Astrocyte of the cerebellum (primary cell): Measurements from ENCODE around the gene ATP2C2.
A peak's percentile ranks its signal among the peaks of the same experiment; 100 is the strongest.

ENCODE experiments used
- DNase-seq: peaks from one replicate; pipeline ENCODE4 v3.0.0-alpha.2; 2011; ENCODE audit warnings: low read depth
- H3K4me3 ChIP-seq: 2 replicates; pipeline ENCODE4 v1.5.1; 2011; ENCODE audit warnings: mild to moderate bottlenecking, low read depth, low read length, moderate library complexity
- in situ Hi-C: cut with HindIII; loops from 2 replicates; pipeline ENCODE4 v1.10.0; 2017; ENCODE audit warnings: low sequenced_read_pairs
- TF ChIP-seq, protein P1 (sequence below): IDR thresholded peaks from 2 replicates; pipeline ENCODE4 v1.5.1; 2012; ENCODE audit warnings: low read length, low read depth, moderate library complexity, mild to moderate bottlenecking; ENCODE audit errors: missing control alignments

The ATP2C2 gene

DNA sequence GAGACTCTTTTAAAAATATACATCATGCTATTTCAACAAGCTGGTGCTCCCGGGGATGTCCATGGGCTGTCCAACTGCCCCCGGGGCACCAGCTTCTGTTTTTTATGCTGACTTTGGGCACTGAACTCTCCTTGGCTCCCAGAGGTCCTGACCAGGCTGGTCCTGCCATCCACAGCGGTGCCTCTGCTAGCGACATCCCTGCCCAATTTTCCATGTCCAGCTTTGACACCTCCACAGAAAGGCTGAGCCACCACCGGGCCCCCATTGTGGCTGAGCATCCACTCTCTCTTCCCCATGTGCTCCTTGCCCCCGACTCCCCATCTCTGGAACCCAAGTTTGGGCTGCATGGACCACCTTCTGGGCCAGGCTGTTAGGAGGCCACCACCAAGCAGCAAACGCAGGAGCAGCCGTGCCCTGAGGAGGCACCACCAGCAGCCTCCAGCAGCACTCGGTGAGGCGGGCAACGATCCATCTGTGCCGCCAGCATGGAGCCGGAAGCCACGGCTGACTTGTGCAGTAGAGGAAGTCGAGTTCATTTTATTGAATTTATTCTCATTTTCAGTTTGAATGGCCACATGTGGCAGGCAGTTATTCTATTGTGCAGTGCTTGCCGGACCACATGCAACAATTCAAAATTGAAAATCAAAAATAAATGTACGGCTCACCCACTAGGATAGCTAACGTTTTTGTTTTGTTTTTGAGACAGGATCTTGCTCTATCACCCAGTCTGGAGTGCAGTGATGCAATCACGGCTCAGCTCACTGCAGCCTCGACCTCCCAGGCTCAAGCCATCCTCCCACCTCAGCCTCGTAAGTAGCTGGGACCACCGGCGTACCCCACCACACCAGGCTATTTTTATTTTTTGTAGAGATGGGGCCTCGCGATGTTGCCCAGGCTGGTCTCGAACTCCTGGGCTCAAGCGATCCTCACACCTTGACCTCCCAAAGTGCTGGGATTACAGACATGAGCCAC, 139.0 kb downstream of the ATP2C2 start:
- DNase-seq: no peak
- in situ Hi-C loops: loop anchor here (25.0 kb wide), 1 partner anchor 230 kb away; no protein-coding TSS in a partner anchor
- no peak overlapping the region for H3K4me3 ChIP-seq
- TF ChIP-seq, protein P1, sequence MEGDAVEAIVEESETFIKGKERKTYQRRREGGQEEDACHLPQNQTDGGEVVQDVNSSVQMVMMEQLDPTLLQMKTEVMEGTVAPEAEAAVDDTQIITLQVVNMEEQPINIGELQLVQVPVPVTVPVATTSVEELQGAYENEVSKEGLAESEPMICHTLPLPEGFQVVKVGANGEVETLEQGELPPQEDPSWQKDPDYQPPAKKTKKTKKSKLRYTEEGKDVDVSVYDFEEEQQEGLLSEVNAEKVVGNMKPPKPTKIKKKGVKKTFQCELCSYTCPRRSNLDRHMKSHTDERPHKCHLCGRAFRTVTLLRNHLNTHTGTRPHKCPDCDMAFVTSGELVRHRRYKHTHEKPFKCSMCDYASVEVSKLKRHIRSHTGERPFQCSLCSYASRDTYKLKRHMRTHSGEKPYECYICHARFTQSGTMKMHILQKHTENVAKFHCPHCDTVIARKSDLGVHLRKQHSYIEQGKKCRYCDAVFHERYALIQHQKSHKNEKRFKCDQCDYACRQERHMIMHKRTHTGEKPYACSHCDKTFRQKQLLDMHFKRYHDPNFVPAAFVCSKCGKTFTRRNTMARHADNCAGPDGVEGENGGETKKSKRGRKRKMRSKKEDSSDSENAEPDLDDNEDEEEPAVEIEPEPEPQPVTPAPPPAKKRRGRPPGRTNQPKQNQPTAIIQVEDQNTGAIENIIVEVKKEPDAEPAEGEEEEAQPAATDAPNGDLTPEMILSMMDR: no peak

DNA sequence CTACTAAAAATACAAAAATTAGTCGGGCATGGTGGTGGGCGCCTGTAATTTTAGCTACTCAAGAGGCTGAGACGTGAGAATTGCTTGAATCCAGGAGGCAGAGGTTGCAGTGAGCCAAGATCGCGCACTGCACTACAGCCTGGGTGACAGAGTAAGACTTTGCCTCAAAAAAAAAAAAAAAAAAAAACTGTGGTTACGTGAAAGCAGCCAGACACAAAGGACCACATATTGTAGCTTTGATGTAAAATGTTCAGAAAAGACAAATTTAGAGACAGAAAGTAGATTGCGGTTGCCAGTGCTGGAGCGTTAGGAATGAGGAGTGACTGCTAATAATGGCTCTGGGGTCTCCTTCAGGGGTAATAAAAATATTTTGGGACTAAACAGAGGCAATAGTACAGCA, 140.2 kb downstream of the ATP2C2 start:
- in situ Hi-C loops: loop anchor here (25.0 kb wide), 1 partner anchor 229 kb away; no protein-coding TSS in a partner anchor
- no peak for DNase-seq
- TF ChIP-seq, protein P1: no peak
- no peak overlapping the region for H3K4me3 ChIP-seq

DNA sequence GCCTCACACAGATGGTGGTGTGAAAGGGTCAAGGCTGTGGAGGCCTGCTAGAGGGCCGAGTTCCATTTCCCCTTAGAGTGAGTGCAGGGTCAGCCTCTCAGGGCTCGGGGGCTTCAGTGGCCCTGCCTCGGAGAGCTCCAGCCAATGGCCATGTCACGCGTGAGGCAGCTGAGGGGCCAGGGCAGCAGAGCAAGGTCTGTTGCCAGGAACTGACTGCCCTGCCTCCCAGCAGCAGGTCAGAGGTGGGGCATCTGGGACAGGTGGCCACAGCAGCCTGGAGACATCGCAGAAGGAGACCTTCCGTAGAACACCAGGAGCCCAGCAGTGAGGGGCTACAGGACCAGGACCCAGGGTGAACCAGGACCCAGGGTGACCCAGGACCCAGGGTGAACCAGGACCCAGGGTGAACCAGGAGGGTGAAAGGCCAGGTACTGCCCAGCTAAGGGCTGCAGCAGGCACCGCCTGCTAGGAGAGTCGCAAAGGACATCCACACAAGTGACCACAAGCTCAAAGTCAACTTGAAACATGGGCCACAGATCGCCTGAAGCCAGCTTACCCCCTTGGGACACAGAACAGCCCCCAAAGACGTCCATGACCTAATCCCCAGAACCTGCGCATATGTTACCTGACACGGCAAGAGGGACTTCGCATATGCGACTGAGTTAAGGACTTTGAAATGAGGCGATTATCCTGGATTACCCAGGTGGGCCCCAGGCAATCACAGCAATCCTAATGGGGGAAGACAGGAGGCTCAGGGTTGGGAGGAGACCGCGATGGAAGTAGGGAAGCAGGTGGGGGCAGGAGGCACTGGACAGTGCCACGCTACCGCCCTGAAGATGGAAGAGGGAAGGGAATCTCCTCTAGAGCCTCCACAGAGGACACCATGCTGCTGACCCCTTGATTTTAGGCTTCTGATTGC, 141.0 kb downstream of the ATP2C2 start:
- in situ Hi-C loops: loop anchor here (25.0 kb wide), 1 partner anchor 228 kb away; no protein-coding TSS in a partner anchor
- no peak for DNase-seq
- TF ChIP-seq, protein P1: no peak
- no peak overlapping the region for H3K4me3 ChIP-seq

DNA sequence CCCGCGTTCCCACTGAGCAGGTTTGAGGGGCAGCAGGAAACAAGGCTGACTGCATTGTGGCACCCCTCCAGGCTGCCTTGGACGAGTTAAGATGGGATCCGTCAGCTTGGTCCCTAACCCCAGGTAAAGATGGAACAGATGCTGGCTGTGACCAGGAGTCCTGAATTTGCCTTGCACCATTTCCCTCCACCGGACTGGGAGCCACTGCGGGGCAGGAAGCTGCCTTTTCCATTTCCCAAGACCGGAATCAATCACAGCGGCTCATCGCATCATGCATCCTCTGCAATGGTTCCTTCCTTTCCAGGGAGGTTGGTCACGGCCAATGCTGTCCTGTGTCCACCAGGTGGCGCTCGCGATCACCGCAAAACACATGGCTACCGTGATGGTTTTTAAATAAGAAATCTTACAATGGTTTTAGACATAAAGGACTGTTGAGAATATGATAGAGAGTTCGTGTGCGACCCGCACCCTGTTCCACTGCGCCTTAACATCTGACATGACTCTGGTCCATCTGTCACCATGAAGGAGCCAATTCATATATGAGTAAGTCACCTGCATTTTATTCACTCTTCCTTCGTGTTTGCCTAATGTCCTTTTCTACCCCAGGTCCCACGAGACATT, 143.0 kb downstream of the ATP2C2 start:
- peak; percentile 79 for DNase-seq
- in situ Hi-C loops: loop anchor here (25.0 kb wide), 1 partner anchor 226 kb away; no protein-coding TSS in a partner anchor
- TF ChIP-seq, protein P1: peak; percentile 90
- no peak overlapping the region for H3K4me3 ChIP-seq

DNA sequence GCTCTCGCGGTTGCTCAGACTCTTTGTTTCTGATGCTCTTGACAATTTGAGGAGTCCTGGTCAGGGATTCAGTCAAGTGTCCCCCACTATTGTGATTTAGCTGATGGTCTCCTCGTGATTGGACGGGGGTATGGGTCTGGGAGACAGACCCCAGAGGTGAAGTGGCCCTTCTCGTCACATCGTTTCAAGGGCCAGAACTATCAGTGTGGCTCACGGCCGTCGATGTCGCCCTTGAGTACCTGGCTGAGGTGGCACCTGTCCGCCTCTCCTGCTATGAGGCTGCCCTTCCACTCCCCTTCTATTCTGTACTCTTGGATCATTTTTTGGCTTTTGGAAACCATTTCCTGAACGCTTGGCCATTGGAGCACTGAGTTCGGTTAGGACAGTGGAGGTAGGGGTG, 143.5 kb downstream of the ATP2C2 start:
- DNase-seq: no peak
- TF ChIP-seq, protein P1: no peak
- in situ Hi-C loops: loop anchor here (25.0 kb wide), 1 partner anchor 225 kb away; no protein-coding TSS in a partner anchor

More for the DNA sequence above, 143.5 kb downstream of the ATP2C2 start:
- no peak overlapping the region for H3K4me3 ChIP-seq
